ENCODE results near the gene DLG1.
"Not testable (repeated sequence)": the region's sequence is repeated elsewhere in the genome, so short reads cannot be mapped to it uniquely, and the experiment has no call there.

The DLG1 gene

GRCh38 chr3:197204736-197205135 is 93.7 kb downstream of the DLG1 start:
- no peak for DNase-seq

DNA sequence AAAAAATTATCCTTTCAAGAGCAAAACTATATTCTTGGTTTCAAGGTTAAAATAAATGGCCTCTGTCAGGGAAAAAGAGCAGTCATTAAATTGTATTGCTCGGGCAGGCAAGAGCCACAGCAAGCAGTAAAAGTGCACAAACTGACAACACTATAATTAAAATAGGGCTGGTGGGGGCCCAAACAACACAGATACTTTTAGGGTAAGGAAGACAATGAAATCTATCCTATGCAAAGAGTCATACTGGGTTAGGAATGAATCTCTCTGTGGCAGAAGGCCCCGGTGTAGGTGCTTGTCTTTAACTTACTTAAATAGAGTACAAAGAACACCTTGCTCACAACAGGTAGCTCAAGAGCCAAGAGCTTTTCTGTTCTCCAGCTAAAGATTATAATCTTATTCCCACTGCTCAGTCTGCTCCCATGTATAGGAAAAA is 94.7 kb downstream of the DLG1 start:
- DNase-seq, result no peak

DNA sequence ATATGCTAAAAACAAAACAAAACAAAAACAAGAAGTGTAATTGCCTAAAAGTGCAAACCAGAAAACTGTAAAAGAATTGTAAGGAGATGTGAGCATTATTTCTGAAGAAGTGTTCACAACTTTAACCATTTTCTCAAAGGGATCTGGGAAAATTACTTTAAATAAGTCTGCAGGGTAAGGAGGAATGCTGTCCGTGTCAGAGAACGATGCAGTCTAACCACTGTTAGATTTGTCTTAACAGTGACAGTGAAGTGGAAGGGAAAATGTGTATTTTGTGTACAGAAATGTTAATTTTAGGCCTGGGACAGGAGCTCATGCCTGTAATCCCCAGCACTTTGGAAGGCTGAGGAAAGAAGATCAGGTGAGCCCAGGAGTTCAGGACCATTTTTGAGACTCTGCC is 95.7 kb downstream of the DLG1 start:
- DNase-seq, result no peak

DNA sequence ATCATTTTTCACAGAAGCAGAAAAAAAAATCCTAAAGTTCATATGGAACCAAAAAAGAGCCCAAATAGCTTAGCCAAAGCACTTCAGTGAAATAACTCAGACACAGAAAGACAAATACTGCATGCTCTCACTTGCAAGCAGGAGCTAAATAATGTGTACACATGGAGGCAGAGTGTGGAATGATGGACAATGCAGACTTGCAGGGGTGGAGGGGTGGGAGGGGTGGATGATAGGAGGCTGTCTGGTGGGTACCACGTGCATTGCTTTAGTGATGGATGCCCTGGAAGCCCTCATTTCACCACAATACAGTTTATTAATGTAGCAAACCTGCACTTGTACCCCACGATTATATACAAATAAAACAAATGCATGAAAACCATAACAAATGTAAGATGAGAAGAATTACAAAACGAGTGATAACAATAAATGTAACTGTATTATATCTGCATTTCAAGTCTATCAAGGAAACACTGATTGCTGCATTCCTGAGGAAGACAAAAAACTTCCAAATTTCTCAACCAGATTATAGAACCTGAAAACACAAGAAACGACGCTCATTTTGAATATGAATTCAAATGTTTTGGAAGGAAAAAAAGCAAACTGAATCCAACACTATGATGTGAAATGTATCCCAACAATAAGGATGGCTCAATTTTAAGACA is 96.5 kb downstream of the DLG1 start:
- no peak for DNase-seq

DNA sequence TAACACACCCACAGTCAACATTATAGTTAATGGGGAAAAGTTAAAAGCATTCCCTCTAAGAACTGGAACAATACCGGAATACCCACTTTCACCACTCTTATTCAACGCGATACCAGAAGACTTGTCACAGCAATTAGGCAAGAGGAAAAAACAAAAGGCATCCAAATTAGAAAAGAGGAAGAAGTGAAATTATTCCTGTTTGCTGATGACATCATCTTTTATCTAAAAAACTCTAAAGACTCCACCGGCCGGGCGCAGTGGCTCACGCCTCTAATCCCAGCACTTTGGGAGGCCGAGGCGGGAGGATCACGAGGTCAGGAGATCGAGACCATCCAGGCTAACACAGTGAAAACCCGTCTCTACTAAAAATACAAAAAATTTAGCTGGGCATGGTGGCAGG is 97.6 kb downstream of the DLG1 start:
- not testable (repeated sequence) for DNase-seq

GRCh38 chr3:197197334-197197733 is 101.1 kb downstream of the DLG1 start:
- no peak for DNase-seq

DNA sequence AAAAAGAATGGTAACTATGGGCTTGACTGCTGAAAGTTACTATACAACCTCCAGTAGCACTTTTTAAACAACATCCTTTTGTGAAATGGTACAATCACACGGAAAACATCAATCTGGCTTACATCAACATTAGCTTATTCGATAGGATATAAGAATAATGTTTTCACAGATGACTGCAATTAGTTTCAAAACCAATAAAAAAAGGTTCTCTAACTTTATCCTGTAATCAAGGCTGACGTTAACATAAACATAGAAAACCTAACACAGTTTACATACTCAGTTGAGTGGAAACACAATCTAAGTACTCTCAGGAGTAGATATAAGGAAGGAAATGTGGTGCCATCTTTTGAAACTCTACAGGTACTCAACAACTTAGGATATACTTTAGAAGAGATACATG is 102.2 kb downstream of the DLG1 start:
- no peak for DNase-seq

DNA sequence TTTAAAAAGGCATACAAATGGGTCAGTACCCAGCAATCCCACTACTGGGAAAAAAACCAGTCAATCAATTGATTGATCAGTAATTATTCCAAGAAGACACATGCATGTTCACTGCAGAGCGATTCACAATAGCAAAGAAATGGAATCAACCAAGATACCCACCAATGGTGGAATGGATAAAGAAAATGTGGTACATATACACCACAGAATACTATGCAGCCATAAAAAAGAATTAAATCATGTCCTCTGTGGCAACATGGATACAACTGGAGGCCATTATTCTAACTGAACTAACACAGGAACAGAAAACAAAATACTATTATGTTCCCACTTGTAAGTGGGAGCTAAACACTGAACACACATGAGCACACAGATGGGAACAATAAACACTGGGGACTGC is 103.1 kb downstream of the DLG1 start:
- no peak for DNase-seq

GRCh38 chr3:197193759-197194158 is 104.7 kb downstream of the DLG1 start:
- DNase-seq, result not testable (repeated sequence)

DNA sequence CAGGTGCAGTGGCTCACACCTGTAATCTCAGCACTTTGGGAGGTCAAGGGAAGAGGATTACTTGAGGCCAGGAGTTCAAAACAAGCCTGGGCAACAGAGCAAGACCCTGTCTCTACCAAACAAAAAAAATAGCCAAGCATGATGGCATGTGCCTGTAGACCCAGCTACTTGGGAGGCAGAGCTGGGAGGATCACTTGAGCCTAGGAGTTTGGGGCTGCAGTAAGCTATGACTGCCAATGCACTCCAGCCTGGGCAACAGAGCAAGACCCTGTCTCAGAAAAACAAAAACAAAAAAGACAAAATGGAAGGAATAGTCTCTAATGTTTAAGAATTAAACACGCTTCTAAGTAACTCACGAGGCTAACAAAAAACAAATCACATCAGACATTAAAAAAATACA is 106.5 kb downstream of the DLG1 start:
- DNase-seq, result no peak

DNA sequence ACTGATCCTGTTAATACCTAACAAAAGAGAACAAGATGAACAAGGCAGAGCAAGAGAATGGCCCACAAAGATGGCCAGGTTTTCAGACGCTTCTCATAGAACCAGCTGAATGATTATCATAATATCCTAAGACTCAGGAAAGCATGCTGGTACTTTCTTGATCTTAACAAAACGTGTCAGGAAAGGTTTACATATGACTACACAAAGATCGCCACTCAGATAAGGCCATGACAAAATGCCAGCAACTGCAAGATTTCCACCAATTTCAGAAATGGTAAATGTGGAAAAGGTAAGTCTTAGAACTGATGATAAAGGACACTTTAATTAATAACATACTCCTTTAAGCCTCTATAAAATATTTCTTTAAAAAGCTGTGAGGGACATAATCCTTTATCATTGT is 108.8 kb downstream of the DLG1 start:
- no peak for DNase-seq

DNA sequence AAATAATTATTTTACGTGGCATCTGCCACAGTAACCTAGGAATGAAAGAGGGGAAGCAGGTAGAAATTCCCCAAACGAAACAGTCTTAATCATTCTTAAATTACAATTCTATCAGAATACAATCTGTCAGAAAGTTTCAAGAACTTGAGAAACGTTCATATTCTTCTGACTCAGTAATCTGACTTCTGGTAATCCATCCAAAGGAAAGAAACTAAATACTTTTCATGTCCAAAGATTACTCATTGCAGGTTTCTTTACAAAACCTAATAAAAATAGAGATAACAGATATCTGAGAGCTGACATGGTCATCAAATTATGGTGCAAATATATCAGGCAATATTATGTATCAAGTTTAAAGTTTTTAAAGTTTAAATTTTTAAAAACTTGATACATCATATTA is 109.4 kb downstream of the DLG1 start:
- no peak for DNase-seq

DNA sequence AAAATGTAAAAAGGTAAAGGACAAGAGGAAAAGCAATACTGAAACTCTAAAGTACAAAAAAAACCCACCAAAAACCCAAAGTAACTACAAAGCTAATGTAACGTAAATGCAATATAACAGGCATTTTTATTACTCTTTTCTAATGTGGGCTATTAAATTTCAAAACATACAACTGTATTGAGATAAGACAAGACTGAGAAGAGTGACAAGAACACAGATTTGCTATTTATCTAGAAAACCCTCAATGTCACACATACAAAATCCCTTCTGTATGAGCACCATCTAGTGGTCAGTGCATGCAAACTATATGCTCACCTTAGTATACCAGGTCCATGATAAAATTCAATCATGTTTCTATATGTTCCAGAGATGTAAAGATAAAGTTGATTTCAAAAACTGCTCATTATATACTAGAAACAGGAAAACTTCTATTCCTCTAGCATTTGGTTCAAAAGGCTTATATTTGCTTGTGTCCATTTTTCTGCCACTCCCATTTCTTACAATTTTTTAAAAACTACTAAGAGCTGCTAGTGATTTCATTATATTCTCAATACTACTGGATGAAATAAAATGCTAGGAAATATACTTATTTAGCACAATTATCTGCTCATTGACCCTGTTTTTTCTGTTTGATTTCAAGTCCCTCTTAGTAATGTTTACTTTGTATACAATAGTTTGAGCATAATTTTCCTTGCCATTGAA is 111.4 kb downstream of the DLG1 start:
- peak; percentile 49 for DNase-seq

GRCh38 chr3:197183582-197183981 is 114.8 kb downstream of the DLG1 start:
- DNase-seq, result peak; percentile 64

GRCh38 chr3:197181741-197182140 is 116.7 kb downstream of the DLG1 start:
- no peak for DNase-seq

GRCh38 chr3:197178998-197179397 is 119.4 kb downstream of the DLG1 start:
- no peak for DNase-seq

GRCh38 chr3:197175503-197175902 is 122.9 kb downstream of the DLG1 start:
- DNase-seq, result no peak

GRCh38 chr3:197174927-197175326 is 123.5 kb downstream of the DLG1 start:
- DNase-seq, result no peak

DNA sequence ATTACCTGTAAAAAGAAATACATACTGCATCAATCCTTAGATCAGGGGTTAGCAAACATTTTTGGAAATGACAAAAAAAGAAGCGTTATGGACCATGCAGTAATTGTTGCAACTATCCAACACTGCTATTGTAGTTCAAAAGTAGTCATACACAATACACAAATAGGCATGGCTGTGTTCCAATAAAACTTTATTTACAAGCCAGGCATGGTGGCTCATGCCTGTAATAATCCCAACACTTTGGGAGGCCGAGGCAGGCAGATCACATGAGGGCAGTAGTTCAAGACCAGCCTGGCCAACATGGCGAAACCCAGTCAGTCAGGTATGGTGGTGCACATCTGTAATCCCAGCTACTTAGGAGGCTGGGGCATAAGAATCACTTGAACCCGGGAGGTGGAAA is 124.8 kb downstream of the DLG1 start:
- DNase-seq, result no peak

GRCh38 chr3:197171481-197172067 is 126.8 kb downstream of the DLG1 start:
- no peak for DNase-seq

GRCh38 chr3:197169028-197169427 is 129.4 kb downstream of the DLG1 start:
- no peak for DNase-seq

- DNase-seq, result no peak
Observed at GRCh38 chr3:197168606-197169005, 129.8 kb downstream of the DLG1 start.

GRCh38 chr3:197168063-197168462 is 130.3 kb downstream of the DLG1 start:
- DNase-seq, result no peak

- no peak for DNase-seq
Observed at GRCh38 chr3:197167549-197167948, 130.9 kb downstream of the DLG1 start.

Measured in NCI-H1092 (cell line).